ENCODE results near the gene THRSP.

GRCh38 chr11:78044706-78045105, 19.0 kb upstream of the THRSP start:
- TF ChIP-seq CTCF (IDR thresholded peaks at IDR 0.05 in 2 of 3, conservative IDR thresholded peaks at IDR 0.05 in 1 of 3; ENCODE audit: borderline replicate concordance in 1 of 3, insufficient read depth in 1 of 3, low read depth in 2 of 3, low read length in 2 of 3) (no peak), RAD21 (IDR thresholded peaks at IDR 0.05; ENCODE audit: low read depth) (no peak), ATF3 (IDR thresholded peaks at IDR 0.05) (no peak), MAX (IDR thresholded peaks at IDR 0.05) (no peak), REST (IDR thresholded peaks at IDR 0.05; ENCODE audit: low read depth) (no peak), FOSL1 (IDR thresholded peaks at IDR 0.05; ENCODE audit: low read depth) (no peak), POLR2AphosphoS5 (IDR thresholded peaks at IDR 0.05; ENCODE audit: low read depth, low read length) (no peak), EZH2 (IDR thresholded peaks at IDR 0.05) (no peak), SIN3A (IDR thresholded peaks at IDR 0.05; ENCODE audit: low read depth) (no peak), POLR2A (IDR thresholded peaks at IDR 0.05; ENCODE audit: borderline replicate concordance, extremely low read depth, insufficient read depth, insufficient read length) (no peak), EZH2phosphoT487 (IDR thresholded peaks at IDR 0.05; ENCODE audit: borderline replicate concordance) (no peak), SP1 (IDR thresholded peaks at IDR 0.05; ENCODE audit: low read depth) (no peak)
